ENCODE measurements around the gene ROBO1.

DNA sequence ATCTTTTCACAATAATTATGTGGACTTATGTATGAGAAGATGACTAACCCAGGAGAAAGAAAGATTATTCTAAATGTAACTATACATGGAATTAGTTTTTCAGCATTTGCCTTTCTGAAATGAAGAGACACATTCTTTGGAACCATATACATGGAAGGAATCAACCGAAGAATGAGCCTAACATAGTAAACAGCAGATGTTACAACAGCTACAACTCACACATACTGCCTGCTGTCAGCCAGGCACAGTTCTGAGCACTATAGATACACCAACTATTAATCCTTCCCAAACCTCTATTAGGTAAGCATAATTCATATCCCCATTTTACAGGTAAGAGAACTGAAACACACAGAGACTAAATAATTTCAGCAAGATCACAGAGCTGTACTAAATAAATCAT, 840.0 kb downstream of the ROBO1 start:
- TF ChIP-seq, protein P1, sequence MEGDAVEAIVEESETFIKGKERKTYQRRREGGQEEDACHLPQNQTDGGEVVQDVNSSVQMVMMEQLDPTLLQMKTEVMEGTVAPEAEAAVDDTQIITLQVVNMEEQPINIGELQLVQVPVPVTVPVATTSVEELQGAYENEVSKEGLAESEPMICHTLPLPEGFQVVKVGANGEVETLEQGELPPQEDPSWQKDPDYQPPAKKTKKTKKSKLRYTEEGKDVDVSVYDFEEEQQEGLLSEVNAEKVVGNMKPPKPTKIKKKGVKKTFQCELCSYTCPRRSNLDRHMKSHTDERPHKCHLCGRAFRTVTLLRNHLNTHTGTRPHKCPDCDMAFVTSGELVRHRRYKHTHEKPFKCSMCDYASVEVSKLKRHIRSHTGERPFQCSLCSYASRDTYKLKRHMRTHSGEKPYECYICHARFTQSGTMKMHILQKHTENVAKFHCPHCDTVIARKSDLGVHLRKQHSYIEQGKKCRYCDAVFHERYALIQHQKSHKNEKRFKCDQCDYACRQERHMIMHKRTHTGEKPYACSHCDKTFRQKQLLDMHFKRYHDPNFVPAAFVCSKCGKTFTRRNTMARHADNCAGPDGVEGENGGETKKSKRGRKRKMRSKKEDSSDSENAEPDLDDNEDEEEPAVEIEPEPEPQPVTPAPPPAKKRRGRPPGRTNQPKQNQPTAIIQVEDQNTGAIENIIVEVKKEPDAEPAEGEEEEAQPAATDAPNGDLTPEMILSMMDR (conservative IDR thresholded peaks at IDR 0.05; ENCODE audit: low read depth, low read length) = no peak
- TF ChIP-seq EZH2 (IDR thresholded peaks at IDR 0.05; ENCODE audit: borderline replicate concordance, low read depth, low read length, poor library complexity, severe bottlenecking) = no peak

Data from A673 (cell line).